HEK293 (cell line): ENCODE data around the gene CSRP1.

Experiments
- EGR2 ChIP-seq: fragments of 450-650 bp; formaldehyde crosslinking; IDR thresholded peaks from 2 replicates; pipeline ENCODE4 v1.5.1; 2016; ENCODE audit warnings: low read depth, missing biosample characterization, missing genetic modification characterization
- GLIS1 ChIP-seq: fragments of 450-650 bp; formaldehyde crosslinking; IDR thresholded peaks from 2 replicates; pipeline ENCODE4 v1.5.1; 2016; ENCODE audit warnings: missing biosample characterization, missing genetic modification characterization
- OVOL3 ChIP-seq: fragments of 450-650 bp; formaldehyde crosslinking; IDR thresholded peaks from 2 replicates; pipeline ENCODE4 v1.5.1; 2016; ENCODE audit warnings: missing biosample characterization, missing genetic modification characterization
- PRDM1 ChIP-seq: fragments of 450-650 bp; formaldehyde crosslinking; IDR thresholded peaks from 2 replicates; pipeline ENCODE4; 2016; ENCODE audit warnings: missing biosample characterization, missing genetic modification characterization
- YY2 ChIP-seq: fragments of 450-650 bp; formaldehyde crosslinking; IDR thresholded peaks from 2 replicates; pipeline ENCODE4 v1.5.1; 2016; ENCODE audit warnings: missing biosample characterization, missing genetic modification characterization
- ZEB2 ChIP-seq: fragments of 450-650 bp; formaldehyde crosslinking; IDR thresholded peaks from 2 replicates; pipeline ENCODE4 v1.5.1; 2016; ENCODE audit warnings: missing biosample characterization, missing genetic modification characterization
- ZFHX2 ChIP-seq: fragments of 450-650 bp; formaldehyde crosslinking; conservative IDR thresholded peaks from 2 replicates; pipeline ENCODE4 v1.5.1; 2016; ENCODE audit warnings: missing biosample characterization, missing genetic modification characterization
- ZNF138 ChIP-seq: fragments of 450-650 bp; formaldehyde crosslinking; IDR thresholded peaks from 2 replicates; pipeline ENCODE4 v1.5.1; 2016; ENCODE audit warnings: missing biosample characterization, missing genetic modification characterization, borderline replicate concordance
- ZNF146 ChIP-seq: fragments of 450-650 bp; formaldehyde crosslinking; IDR thresholded peaks from 2 replicates; pipeline ENCODE4 v1.5.1; 2016; ENCODE audit warnings: missing biosample characterization, missing genetic modification characterization
- ZNF202 ChIP-seq: fragments of 450-650 bp; formaldehyde crosslinking; IDR thresholded peaks from 2 replicates; pipeline ENCODE4 v1.5.1; 2016; ENCODE audit warnings: missing biosample characterization, missing genetic modification characterization, borderline replicate concordance
- ZNF239 ChIP-seq: fragments of 450-650 bp; formaldehyde crosslinking; IDR thresholded peaks from 2 replicates; pipeline ENCODE4 v1.5.1; 2016; ENCODE audit warnings: missing biosample characterization, missing genetic modification characterization
- ZNF341 ChIP-seq: fragments of 450-650 bp; formaldehyde crosslinking; IDR thresholded peaks from 2 replicates; pipeline ENCODE4; 2016; ENCODE audit warnings: low read depth, missing biosample characterization, missing genetic modification characterization
- ZNF354C ChIP-seq: fragments of 450-650 bp; formaldehyde crosslinking; IDR thresholded peaks from 2 replicates; pipeline ENCODE4 v1.5.1; 2016; ENCODE audit warnings: missing biosample characterization, missing genetic modification characterization, low read depth, borderline replicate concordance
- ZNF366 ChIP-seq: fragments of 450-650 bp; formaldehyde crosslinking; conservative IDR thresholded peaks from 2 replicates; pipeline ENCODE4 v1.5.1; 2016; ENCODE audit warnings: missing biosample characterization, missing genetic modification characterization
- ZNF514 ChIP-seq: fragments of 450-650 bp; formaldehyde crosslinking; IDR thresholded peaks from 2 replicates; pipeline ENCODE4 v1.5.1; 2016; ENCODE audit warnings: missing biosample characterization, missing genetic modification characterization
- ZNF555 ChIP-seq: fragments of 450-650 bp; formaldehyde crosslinking; conservative IDR thresholded peaks from 2 replicates; pipeline ENCODE4 v1.5.1; 2017; ENCODE audit warnings: missing biosample characterization, mild to moderate bottlenecking, missing genetic modification characterization, inconsistent platforms
- ZNF561 ChIP-seq: fragments of 450-650 bp; IDR thresholded peaks from 2 replicates; pipeline ENCODE4 v1.5.1; 2018; ENCODE audit warnings: missing biosample characterization, missing genetic modification characterization, borderline replicate concordance
- ZNF596 ChIP-seq: fragments of 450-650 bp; IDR thresholded peaks from 2 replicates; pipeline ENCODE4 v1.5.0; 2018; ENCODE audit warnings: missing biosample characterization, mild to moderate bottlenecking, missing genetic modification characterization, moderate library complexity
- ZNF624 ChIP-seq: fragments of 450-650 bp; formaldehyde crosslinking; IDR thresholded peaks from 2 replicates; pipeline ENCODE4 v1.5.1; 2017; ENCODE audit warnings: missing biosample characterization, missing genetic modification characterization
- ZNF76 ChIP-seq: fragments of 450-650 bp; formaldehyde crosslinking; IDR thresholded peaks from 2 replicates; pipeline ENCODE4; 2016; ENCODE audit warnings: low read depth, missing biosample characterization, missing genetic modification characterization, borderline replicate concordance
- ZNF785 ChIP-seq: fragments of 450-650 bp; formaldehyde crosslinking; IDR thresholded peaks from 2 replicates; pipeline ENCODE4 v1.5.1; 2016; ENCODE audit warnings: missing biosample characterization, missing genetic modification characterization
- ZNF792 ChIP-seq: fragments of 450-650 bp; formaldehyde crosslinking; IDR thresholded peaks from 2 replicates; pipeline ENCODE4 v1.5.1; 2016; ENCODE audit warnings: missing biosample characterization, missing genetic modification characterization
- TF ChIP-seq, protein P1 (sequence below): fragments of 450-650 bp; formaldehyde crosslinking; IDR thresholded peaks from 2 replicates; pipeline ENCODE4 v1.5.1; 2017; ENCODE audit warnings: missing biosample characterization, missing genetic modification characterization
- TF ChIP-seq, protein P2 (sequence below): fragments of 450-650 bp; formaldehyde crosslinking; IDR thresholded peaks from 2 replicates; pipeline ENCODE4 v1.5.1; 2016; ENCODE audit warnings: missing biosample characterization, missing genetic modification characterization
- TF ChIP-seq, protein P3 (sequence below): fragments of 450-650 bp; formaldehyde crosslinking; conservative IDR thresholded peaks from 2 replicates; pipeline ENCODE4 v1.5.1; 2016; ENCODE audit warnings: low read depth, missing biosample characterization, missing genetic modification characterization
- TF ChIP-seq, protein P4 (sequence below): fragments of 450-650 bp; formaldehyde crosslinking; IDR thresholded peaks from 2 replicates; pipeline ENCODE4 v1.5.1; 2016; ENCODE audit warnings: missing biosample characterization, missing genetic modification characterization
- TF ChIP-seq, protein P5 (sequence below): fragments of 450-650 bp; formaldehyde crosslinking; IDR thresholded peaks from 2 replicates; pipeline ENCODE4 v1.5.1; 2016; ENCODE audit warnings: missing biosample characterization, missing genetic modification characterization, low read depth

CSRP1 gene

DNA sequence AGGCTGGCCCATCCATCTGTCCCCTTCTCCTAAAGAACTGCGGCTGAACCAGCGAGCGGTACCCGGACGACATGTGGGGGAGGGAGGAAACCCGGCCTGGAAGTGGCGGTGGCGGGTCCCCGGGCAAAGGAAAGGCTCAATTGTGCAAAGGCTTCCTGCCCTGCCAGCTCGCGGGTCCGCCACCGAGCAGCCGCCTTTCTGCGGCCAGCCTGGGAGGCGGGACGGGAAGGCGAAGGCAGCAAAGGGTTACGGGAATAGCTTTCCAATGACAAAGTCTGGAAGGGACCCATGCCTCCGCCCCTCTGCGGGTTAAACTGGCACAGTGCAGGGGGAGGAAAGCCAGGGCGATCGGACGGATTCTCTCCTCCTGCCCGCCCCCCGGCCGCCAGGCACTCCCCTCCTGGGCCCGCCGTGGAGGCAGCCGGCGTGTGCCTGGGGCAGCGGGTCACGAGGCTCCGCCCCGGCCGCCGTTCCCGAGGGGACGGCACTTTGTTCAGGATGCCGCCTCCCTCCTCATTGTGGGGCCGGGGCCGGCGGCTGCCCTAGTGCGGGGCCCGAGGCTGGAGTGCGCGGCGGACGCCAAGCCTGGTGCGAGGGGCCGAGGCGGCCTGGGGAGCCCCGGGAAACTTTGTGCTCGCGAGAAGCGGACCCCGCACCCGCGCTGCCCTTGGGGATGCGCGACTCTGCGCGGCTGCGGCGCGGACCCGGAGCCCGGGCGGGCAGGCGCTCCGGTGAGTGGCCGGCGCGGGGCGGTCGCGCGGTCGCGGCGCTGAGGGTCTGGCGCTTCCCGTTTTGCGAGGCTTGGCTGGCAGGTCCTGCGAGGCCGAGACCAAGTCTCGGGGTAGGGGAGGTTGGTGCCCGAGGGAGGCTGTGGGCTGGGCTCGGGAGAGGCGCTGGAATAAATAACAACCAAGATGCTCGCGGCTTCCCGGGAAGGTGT is 32.0 kb upstream of the CSRP1 start, which contains the start of gene NAV1 (continued):
- TF ChIP-seq ZNF341 (tag by site-specific recombination) (peak; percentile 100), GLIS1 (tag by site-specific recombination) (peak; percentile 82), ZNF596 (tag by site-specific recombination) (no peak), ZNF76 (tag by site-specific recombination) (peak; percentile 49; the same call in 1 of the 2 replicates), ZNF146 (tag by site-specific recombination) (no peak), ZNF202 (tag by site-specific recombination) (no peak), PRDM1 (no peak), ZNF354C (tag by site-specific recombination) (no peak), ZNF785 (tag by site-specific recombination) (0 out of 2 replicates have a peak, but pooled peaks have one; percentile 10), ZNF514 (tag by site-specific recombination) (no peak), ZNF366 (peak; percentile 49; the same call in 1 of the 2 replicates), YY2 (tag by site-specific recombination) (no peak), EGR2 (tag by site-specific recombination) (no peak), ZNF239 (tag by site-specific recombination) (no peak), ZNF138 (no peak), ZNF561 (peak; percentile 98; the same call in 1 of the 2 replicates), ZFHX2 (tag by site-specific recombination) (0 out of 2 replicates have a peak, but pooled peaks have one; percentile 24), ZNF555 (tag by site-specific recombination) (no peak), ZNF624 (tag by site-specific recombination) (no peak), ZEB2 (tag by site-specific recombination) (peak; percentile 60), OVOL3 (tag by site-specific recombination) (no peak), ZNF792 (tag by site-specific recombination) (no peak)
- TF ChIP-seq, protein P1, sequence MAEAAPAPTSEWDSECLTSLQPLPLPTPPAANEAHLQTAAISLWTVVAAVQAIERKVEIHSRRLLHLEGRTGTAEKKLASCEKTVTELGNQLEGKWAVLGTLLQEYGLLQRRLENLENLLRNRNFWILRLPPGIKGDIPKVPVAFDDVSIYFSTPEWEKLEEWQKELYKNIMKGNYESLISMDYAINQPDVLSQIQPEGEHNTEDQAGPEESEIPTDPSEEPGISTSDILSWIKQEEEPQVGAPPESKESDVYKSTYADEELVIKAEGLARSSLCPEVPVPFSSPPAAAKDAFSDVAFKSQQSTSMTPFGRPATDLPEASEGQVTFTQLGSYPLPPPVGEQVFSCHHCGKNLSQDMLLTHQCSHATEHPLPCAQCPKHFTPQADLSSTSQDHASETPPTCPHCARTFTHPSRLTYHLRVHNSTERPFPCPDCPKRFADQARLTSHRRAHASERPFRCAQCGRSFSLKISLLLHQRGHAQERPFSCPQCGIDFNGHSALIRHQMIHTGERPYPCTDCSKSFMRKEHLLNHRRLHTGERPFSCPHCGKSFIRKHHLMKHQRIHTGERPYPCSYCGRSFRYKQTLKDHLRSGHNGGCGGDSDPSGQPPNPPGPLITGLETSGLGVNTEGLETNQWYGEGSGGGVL (tag by site-specific recombination) = peak; percentile 91
- TF ChIP-seq, protein P2, sequence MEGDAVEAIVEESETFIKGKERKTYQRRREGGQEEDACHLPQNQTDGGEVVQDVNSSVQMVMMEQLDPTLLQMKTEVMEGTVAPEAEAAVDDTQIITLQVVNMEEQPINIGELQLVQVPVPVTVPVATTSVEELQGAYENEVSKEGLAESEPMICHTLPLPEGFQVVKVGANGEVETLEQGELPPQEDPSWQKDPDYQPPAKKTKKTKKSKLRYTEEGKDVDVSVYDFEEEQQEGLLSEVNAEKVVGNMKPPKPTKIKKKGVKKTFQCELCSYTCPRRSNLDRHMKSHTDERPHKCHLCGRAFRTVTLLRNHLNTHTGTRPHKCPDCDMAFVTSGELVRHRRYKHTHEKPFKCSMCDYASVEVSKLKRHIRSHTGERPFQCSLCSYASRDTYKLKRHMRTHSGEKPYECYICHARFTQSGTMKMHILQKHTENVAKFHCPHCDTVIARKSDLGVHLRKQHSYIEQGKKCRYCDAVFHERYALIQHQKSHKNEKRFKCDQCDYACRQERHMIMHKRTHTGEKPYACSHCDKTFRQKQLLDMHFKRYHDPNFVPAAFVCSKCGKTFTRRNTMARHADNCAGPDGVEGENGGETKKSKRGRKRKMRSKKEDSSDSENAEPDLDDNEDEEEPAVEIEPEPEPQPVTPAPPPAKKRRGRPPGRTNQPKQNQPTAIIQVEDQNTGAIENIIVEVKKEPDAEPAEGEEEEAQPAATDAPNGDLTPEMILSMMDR (tag by site-specific recombination) = no peak
- TF ChIP-seq, protein P3, sequence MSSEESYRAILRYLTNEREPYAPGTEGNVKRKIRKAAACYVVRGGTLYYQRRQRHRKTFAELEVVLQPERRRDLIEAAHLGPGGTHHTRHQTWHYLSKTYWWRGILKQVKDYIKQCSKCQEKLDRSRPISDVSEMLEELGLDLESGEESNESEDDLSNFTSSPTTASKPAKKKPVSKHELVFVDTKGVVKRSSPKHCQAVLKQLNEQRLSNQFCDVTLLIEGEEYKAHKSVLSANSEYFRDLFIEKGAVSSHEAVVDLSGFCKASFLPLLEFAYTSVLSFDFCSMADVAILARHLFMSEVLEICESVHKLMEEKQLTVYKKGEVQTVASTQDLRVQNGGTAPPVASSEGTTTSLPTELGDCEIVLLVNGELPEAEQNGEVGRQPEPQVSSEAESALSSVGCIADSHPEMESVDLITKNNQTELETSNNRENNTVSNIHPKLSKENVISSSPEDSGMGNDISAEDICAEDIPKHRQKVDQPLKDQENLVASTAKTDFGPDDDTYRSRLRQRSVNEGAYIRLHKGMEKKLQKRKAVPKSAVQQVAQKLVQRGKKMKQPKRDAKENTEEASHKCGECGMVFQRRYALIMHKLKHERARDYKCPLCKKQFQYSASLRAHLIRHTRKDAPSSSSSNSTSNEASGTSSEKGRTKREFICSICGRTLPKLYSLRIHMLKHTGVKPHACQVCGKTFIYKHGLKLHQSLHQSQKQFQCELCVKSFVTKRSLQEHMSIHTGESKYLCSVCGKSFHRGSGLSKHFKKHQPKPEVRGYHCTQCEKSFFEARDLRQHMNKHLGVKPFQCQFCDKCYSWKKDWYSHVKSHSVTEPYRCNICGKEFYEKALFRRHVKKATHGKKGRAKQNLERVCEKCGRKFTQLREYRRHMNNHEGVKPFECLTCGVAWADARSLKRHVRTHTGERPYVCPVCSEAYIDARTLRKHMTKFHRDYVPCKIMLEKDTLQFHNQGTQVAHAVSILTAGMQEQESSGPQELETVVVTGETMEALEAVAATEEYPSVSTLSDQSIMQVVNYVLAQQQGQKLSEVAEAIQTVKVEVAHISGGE (tag by site-specific recombination) = 0 out of 2 replicates have a peak, but pooled peaks have one; percentile 27
- TF ChIP-seq, protein P4, sequence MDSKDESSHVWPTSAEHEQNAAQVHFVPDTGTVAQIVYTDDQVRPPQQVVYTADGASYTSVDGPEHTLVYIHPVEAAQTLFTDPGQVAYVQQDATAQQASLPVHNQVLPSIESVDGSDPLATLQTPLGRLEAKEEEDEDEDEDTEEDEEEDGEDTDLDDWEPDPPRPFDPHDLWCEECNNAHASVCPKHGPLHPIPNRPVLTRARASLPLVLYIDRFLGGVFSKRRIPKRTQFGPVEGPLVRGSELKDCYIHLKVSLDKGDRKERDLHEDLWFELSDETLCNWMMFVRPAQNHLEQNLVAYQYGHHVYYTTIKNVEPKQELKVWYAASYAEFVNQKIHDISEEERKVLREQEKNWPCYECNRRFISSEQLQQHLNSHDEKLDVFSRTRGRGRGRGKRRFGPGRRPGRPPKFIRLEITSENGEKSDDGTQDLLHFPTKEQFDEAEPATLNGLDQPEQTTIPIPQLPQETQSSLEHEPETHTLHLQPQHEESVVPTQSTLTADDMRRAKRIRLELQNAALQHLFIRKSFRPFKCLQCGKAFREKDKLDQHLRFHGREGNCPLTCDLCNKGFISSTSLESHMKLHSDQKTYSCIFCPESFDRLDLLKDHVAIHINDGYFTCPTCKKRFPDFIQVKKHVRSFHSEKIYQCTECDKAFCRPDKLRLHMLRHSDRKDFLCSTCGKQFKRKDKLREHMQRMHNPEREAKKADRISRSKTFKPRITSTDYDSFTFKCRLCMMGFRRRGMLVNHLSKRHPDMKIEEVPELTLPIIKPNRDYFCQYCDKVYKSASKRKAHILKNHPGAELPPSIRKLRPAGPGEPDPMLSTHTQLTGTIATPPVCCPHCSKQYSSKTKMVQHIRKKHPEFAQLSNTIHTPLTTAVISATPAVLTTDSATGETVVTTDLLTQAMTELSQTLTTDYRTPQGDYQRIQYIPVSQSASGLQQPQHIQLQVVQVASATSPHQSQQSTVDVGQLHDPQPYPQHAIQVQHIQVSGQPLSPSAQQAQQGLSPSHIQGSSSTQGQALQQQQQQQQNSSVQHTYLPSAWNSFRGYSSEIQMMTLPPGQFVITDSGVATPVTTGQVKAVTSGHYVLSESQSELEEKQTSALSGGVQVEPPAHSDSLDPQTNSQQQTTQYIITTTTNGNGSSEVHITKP (tag by site-specific recombination) = peak; percentile 97
- TF ChIP-seq, protein P5, sequence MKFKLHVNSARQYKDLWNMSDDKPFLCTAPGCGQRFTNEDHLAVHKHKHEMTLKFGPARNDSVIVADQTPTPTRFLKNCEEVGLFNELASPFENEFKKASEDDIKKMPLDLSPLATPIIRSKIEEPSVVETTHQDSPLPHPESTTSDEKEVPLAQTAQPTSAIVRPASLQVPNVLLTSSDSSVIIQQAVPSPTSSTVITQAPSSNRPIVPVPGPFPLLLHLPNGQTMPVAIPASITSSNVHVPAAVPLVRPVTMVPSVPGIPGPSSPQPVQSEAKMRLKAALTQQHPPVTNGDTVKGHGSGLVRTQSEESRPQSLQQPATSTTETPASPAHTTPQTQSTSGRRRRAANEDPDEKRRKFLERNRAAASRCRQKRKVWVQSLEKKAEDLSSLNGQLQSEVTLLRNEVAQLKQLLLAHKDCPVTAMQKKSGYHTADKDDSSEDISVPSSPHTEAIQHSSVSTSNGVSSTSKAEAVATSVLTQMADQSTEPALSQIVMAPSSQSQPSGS (tag by site-specific recombination) = no peak
